WTC11 (cell line): ENCODE results near the gene SNRNP25.

Experiments used
- NFYB ChIP-seq: sonication (generic); formaldehyde crosslinking; conservative IDR thresholded peaks from 2 replicates; pipeline ENCODE4 v1.8.0; 2022; ENCODE audit warnings: low read depth, missing genetic modification reagents
- NR1H2 ChIP-seq: sonication (generic); formaldehyde crosslinking; IDR thresholded peaks from 2 replicates; pipeline ENCODE4 v1.9.0; 2021; ENCODE audit warnings: mild to moderate bottlenecking, moderate library complexity, missing genetic modification reagents
- SMAD3 ChIP-seq: sonication (generic); formaldehyde crosslinking; IDR thresholded peaks from 2 replicates; pipeline ENCODE4 v1.8.0; 2022; ENCODE audit warnings: missing genetic modification reagents, mild to moderate bottlenecking, borderline replicate concordance
- TF ChIP-seq, protein P1 (sequence below): fragments of 200-600 bp; IDR thresholded peaks from 2 replicates; pipeline ENCODE4 v1.8.0; 2022; ENCODE audit warnings: antibody characterized with exemption
- TF ChIP-seq, protein P2 (sequence below): sonication (generic); formaldehyde crosslinking; conservative IDR thresholded peaks from 2 replicates; pipeline ENCODE4 v1.8.1; 2022; ENCODE audit warnings: mild to moderate bottlenecking, missing genetic modification reagents
- TF ChIP-seq, protein P3 (sequence below): sonication (generic); formaldehyde crosslinking; IDR thresholded peaks from 2 replicates; pipeline ENCODE4 v1.8.1; 2022; ENCODE audit warnings: low read depth, missing genetic modification reagents, borderline replicate concordance
- TF ChIP-seq, protein P4 (sequence below): sonication (generic); formaldehyde crosslinking; IDR thresholded peaks from 2 replicates; pipeline ENCODE4 v1.8.0; 2023; ENCODE audit warnings: missing genetic modification reagents, mild to moderate bottlenecking, borderline replicate concordance
- TF ChIP-seq, protein P5 (sequence below): sonication (generic); formaldehyde crosslinking; IDR thresholded peaks from 2 replicates; pipeline ENCODE4 v1.8.0; 2022; ENCODE audit warnings: mild to moderate bottlenecking, missing genetic modification reagents
- TF ChIP-seq, protein P6 (sequence below): fragments of 250-450 bp; sonication (Bioruptor Pico); IDR thresholded peaks from 2 replicates; pipeline ENCODE4 v2.1.2; 2022; ENCODE audit warnings: mild to moderate bottlenecking, moderate library complexity
- TF ChIP-seq, protein P7 (sequence below): sonication (generic); formaldehyde crosslinking; IDR thresholded peaks from 2 replicates; pipeline ENCODE4 v1.8.1; 2022; ENCODE audit warnings: mild to moderate bottlenecking, moderate library complexity, missing genetic modification reagents

DNA sequence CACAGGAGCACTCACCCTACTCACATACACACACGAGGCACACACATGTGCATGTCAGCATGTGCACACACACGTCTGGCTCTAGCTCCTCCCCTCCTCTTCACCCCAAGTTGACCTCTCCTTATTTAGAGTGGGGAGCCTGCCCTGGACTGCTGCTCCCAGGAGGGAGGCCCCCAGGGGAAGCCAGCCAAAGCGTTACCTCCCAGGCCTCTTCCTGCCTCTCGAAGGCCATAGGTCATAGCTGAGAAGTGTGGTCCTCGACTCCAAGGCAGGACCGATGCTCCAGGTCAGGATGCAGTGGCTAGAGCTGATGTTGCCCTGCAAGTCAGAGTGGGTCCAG, 19.0 kb upstream of the SNRNP25 start:
- TF ChIP-seq, protein P1, sequence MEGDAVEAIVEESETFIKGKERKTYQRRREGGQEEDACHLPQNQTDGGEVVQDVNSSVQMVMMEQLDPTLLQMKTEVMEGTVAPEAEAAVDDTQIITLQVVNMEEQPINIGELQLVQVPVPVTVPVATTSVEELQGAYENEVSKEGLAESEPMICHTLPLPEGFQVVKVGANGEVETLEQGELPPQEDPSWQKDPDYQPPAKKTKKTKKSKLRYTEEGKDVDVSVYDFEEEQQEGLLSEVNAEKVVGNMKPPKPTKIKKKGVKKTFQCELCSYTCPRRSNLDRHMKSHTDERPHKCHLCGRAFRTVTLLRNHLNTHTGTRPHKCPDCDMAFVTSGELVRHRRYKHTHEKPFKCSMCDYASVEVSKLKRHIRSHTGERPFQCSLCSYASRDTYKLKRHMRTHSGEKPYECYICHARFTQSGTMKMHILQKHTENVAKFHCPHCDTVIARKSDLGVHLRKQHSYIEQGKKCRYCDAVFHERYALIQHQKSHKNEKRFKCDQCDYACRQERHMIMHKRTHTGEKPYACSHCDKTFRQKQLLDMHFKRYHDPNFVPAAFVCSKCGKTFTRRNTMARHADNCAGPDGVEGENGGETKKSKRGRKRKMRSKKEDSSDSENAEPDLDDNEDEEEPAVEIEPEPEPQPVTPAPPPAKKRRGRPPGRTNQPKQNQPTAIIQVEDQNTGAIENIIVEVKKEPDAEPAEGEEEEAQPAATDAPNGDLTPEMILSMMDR, result no peak
- TF ChIP-seq, protein P2, sequence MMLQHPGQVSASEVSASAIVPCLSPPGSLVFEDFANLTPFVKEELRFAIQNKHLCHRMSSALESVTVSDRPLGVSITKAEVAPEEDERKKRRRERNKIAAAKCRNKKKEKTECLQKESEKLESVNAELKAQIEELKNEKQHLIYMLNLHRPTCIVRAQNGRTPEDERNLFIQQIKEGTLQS (CRISPR knock-in tag), result no peak
- TF ChIP-seq, protein P3, sequence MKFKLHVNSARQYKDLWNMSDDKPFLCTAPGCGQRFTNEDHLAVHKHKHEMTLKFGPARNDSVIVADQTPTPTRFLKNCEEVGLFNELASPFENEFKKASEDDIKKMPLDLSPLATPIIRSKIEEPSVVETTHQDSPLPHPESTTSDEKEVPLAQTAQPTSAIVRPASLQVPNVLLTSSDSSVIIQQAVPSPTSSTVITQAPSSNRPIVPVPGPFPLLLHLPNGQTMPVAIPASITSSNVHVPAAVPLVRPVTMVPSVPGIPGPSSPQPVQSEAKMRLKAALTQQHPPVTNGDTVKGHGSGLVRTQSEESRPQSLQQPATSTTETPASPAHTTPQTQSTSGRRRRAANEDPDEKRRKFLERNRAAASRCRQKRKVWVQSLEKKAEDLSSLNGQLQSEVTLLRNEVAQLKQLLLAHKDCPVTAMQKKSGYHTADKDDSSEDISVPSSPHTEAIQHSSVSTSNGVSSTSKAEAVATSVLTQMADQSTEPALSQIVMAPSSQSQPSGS (CRISPR knock-in tag), result no peak
- TF ChIP-seq NR1H2 (CRISPR knock-in tag), result no peak
- no peak for TF ChIP-seq NFYB (CRISPR knock-in tag)
- TF ChIP-seq, protein P4, sequence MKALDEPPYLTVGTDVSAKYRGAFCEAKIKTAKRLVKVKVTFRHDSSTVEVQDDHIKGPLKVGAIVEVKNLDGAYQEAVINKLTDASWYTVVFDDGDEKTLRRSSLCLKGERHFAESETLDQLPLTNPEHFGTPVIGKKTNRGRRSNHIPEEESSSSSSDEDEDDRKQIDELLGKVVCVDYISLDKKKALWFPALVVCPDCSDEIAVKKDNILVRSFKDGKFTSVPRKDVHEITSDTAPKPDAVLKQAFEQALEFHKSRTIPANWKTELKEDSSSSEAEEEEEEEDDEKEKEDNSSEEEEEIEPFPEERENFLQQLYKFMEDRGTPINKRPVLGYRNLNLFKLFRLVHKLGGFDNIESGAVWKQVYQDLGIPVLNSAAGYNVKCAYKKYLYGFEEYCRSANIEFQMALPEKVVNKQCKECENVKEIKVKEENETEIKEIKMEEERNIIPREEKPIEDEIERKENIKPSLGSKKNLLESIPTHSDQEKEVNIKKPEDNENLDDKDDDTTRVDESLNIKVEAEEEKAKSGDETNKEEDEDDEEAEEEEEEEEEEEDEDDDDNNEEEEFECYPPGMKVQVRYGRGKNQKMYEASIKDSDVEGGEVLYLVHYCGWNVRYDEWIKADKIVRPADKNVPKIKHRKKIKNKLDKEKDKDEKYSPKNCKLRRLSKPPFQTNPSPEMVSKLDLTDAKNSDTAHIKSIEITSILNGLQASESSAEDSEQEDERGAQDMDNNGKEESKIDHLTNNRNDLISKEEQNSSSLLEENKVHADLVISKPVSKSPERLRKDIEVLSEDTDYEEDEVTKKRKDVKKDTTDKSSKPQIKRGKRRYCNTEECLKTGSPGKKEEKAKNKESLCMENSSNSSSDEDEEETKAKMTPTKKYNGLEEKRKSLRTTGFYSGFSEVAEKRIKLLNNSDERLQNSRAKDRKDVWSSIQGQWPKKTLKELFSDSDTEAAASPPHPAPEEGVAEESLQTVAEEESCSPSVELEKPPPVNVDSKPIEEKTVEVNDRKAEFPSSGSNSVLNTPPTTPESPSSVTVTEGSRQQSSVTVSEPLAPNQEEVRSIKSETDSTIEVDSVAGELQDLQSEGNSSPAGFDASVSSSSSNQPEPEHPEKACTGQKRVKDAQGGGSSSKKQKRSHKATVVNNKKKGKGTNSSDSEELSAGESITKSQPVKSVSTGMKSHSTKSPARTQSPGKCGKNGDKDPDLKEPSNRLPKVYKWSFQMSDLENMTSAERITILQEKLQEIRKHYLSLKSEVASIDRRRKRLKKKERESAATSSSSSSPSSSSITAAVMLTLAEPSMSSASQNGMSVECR (CRISPR knock-in tag), result no peak
- TF ChIP-seq SMAD3 (CRISPR knock-in tag), result no peak
- TF ChIP-seq, protein P5, sequence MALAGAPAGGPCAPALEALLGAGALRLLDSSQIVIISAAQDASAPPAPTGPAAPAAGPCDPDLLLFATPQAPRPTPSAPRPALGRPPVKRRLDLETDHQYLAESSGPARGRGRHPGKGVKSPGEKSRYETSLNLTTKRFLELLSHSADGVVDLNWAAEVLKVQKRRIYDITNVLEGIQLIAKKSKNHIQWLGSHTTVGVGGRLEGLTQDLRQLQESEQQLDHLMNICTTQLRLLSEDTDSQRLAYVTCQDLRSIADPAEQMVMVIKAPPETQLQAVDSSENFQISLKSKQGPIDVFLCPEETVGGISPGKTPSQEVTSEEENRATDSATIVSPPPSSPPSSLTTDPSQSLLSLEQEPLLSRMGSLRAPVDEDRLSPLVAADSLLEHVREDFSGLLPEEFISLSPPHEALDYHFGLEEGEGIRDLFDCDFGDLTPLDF (CRISPR knock-in tag), result no peak
- TF ChIP-seq, protein P6, sequence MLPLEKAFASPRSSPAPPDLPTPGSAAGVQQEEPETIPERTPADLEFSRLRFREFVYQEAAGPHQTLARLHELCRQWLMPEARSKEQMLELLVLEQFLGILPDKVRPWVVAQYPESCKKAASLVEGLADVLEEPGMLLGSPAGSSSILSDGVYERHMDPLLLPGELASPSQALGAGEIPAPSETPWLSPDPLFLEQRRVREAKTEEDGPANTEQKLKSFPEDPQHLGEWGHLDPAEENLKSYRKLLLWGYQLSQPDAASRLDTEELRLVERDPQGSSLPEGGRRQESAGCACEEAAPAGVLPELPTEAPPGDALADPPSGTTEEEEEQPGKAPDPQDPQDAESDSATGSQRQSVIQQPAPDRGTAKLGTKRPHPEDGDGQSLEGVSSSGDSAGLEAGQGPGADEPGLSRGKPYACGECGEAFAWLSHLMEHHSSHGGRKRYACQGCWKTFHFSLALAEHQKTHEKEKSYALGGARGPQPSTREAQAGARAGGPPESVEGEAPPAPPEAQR (CRISPR knock-in tag), result no peak
- TF ChIP-seq, protein P7, sequence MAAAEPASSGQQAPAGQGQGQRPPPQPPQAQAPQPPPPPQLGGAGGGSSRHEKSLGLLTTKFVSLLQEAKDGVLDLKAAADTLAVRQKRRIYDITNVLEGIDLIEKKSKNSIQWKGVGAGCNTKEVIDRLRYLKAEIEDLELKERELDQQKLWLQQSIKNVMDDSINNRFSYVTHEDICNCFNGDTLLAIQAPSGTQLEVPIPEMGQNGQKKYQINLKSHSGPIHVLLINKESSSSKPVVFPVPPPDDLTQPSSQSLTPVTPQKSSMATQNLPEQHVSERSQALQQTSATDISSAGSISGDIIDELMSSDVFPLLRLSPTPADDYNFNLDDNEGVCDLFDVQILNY, result no peak
